HG03558 (cell line): ENCODE results near the gene NCK1.
A peak's percentile ranks its signal among the peaks of the same experiment; 100 is the strongest.
"Not testable (repeated sequence)": the region's sequence is repeated elsewhere in the genome, so short reads cannot be mapped to it uniquely, and the experiment has no call there.

ENCODE experiments used
- ATAC-seq: cut with Tn5 transposase; IDR thresholded peaks from one replicate; pipeline ENCODE4 v1.9.1; 2021; ENCODE audit warnings: moderate number of reproducible peaks; ENCODE audit not compliant: unreplicated experiment; ENCODE audit errors: extremely low read depth

NCK1 gene

DNA sequence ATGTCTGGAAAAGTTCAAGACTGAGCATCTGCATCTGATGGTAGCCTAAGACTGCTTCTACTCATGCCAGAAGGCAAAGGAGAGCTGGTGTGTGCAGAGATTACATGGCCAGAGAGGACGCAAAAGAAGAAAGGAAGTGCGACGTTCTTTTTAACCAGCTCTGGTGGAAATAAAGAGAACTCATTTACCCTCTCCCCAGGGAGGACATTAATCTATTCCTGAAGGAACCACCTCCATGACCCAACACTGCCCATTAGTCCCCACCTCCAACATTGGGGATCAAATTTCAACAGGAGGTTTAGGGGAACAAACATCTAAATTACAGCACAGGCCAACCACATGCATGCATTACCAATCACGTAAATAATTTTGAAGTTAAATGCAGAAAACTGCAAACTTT, 1.5 kb upstream of the NCK1 start:
- no peak for ATAC-seq

DNA sequence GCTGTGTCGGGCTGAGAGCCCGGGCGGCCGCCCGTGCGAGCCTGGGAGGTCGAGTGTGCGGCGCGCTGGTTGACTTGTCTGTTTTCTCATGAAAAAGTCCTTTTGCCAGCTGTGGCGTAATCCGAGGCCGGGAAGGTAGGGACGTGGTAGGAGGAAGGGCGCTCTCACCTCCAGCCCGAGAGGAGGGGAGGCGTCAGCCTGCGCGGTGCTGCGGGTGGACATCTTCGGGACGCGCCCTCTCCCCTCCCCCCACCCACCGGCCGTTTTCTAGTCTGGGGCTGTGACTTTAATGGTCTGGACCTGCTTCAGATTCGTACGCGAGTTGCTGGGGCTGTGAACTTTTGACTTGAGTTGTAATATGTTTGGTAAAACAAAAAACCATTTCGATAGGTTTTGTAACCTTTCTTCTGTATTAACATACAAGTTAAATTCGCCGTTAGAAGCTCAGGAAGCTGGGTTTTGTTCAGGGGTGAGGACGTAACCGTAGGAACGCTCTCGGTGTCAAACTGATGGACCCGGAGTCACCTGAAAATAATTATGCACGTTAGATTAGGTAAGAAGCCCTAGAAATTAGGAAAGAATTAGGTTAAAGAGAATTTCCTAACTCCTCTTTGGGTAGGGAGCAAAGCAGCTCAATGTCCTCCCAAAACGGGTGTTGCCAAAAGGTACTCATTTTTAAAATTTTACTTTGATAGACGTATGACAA, 762 bp downstream of the NCK1 start:
- ATAC-seq = peak; percentile 3

DNA sequence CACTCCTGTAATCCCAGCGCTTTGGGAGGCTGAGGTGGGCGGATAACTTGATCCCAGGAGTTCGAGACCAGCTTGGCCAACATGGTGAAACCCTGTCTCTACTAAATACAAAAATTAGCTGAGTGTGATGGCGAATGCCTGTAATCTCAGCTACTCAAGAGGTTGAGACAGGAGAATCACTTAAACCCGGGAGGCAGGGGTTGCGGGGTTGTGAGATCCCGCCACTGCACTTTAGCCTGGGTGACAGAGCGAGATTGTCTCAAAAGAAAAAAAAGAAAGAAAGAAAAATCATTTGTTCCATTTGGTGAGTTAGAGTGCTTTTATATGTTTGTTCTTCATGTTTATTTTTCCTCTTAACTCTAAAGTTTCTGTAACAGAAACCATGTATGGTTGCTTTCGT, 7.3 kb downstream of the NCK1 start:
- ATAC-seq = no peak

DNA sequence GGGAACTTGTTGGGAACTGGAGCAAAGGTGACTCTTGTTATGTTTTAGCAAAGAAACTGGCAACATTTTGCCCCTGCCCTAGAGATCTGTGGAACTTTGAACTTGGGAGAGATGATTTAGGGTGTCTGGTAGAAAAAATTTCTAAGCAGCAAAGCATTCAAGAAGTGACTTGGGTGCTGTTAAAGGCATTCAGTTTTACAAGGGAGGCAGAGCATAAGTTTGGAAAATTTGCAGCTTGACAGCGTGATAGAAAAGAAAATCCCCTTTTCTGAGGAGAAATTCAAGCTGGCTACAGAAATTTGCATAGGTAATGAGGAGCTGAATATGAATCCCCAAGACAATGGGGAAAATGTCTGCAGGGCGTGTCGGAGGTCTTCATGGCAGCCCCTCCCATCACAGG, 10.2 kb downstream of the NCK1 start:
- ATAC-seq = not testable (repeated sequence)

DNA sequence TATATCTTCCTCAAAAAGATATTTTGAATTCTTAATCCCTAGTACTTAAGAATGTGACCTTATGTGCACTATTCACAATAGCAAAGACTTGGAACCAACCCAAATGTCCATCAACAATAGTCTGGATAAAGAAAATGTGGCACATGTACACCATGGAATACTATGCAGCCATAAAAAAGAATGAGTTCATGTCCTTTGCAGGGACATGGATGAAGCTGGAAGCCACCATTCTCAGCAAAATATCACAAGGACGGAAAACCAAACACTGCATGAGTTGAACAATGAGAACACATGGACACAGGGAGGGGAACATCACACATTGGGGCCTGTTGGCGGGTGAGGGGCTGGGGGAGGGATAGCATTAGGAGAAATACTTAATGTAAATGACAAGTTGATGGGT, 17.5 kb downstream of the NCK1 start:
- not testable (repeated sequence) for ATAC-seq

DNA sequence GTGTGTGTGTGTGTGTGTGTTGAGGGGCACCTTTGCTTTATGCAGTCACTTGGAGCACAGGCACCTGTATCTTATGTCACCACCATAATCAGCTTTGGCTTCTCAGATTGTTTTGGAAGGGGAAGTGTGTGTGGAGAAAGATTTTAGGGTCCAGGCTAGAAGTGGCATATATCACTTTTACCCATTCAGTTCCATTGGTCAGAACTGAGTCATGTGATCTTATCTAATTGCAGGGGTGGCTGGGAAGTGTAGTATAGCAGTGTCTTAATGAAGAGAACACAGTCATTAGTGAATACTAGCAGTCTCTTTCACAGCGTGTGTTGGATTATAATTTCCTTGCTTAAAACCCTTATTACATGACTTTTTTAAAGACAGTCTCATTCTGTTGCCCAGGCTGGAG, 20.6 kb downstream of the NCK1 start:
- no peak for ATAC-seq

DNA sequence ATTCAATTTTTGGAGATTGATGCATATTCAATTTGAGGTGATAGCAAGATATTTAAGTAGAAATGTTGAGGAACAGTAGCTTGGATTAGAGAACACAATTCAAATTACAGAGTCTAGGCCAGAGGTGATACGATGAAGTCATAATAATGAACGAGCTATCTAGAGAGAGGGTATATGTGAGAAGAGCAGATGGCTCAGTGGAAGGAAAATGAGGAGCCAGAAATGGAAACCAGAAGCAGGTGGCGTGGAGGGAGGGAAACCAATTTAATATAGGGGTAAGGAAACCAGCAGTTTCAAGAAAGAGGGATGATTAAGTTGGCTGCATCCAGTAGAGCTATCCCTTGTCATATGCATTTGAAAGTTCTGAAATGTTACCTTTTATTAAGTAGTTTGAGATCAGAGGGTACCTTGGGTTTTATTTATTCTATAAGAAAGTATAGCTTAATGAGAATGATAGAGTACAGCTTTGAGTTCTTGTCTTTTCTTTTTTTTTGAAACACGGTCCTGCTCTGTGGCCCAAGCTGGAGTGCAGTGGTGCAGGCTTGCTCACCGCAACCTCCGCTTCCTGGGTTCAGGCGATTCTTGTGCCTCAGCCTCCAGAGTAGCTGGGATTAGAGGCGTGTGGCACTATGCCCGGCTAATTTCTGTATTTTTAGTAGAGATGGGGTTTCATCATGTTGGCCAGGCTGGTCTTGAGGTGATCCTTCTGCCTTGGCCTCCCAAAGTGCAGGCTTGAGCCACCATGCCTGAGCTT, 22.1 kb downstream of the NCK1 start:
- no peak for ATAC-seq

DNA sequence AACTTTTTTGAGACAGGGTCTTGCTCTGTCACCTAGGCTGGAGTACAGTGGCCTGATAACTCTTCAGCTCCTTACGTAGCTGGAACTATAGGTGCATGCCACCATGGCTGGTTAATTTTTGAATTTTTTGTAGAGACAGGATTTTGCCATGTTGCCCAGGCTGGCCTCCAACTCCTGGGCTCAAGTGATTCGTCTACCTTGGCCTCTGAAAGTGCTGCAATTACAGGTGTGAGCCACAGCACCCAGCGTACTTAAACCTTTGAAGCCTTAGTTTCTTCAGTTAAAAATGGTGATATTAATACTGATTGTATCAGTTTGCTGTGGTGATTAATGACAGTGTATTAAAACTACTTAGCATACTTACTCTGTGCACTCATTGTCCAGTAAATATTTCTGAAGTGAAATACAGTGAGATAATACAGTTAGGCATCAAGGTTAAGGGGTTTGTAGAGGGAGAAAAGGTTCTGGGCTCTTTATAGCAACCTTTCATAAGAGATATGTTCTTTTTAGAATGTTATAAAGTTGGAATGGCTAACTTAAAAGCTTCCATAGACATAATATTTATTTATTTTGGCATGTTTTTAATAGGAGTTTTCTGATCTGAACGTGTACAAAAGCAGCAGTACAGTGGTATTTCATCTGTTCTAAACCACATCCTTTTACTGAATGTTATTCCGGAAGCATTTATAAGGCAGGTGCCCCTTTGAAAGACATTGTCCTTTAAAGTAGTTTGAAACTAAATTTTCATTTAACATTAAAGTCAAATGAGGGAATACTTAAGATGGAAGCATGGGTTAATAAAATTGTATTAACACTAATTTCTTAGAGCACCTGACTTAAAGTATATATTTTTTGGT, 23.6 kb downstream of the NCK1 start:
- ATAC-seq = no peak

DNA sequence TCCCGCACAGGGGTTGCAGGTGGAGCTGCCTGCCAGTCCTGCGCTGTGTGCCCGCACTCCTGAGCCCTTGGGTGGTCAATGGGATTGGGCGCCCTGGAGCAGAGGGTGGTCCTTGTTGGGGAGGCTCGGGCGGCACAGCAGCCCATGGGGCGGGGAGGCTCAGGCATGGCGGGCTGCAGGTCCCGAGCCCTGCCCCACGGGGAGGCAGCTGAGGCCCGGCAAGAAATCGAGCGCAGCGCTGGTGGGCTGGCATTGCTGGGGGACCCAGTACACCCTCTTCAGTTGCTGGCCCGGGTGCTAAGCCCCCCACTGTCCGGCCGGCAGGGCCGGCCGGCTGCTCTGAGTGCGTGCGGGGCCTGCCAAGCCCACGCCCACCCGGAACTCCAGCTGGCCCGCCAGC, 27.9 kb downstream of the NCK1 start:
- no peak for ATAC-seq

DNA sequence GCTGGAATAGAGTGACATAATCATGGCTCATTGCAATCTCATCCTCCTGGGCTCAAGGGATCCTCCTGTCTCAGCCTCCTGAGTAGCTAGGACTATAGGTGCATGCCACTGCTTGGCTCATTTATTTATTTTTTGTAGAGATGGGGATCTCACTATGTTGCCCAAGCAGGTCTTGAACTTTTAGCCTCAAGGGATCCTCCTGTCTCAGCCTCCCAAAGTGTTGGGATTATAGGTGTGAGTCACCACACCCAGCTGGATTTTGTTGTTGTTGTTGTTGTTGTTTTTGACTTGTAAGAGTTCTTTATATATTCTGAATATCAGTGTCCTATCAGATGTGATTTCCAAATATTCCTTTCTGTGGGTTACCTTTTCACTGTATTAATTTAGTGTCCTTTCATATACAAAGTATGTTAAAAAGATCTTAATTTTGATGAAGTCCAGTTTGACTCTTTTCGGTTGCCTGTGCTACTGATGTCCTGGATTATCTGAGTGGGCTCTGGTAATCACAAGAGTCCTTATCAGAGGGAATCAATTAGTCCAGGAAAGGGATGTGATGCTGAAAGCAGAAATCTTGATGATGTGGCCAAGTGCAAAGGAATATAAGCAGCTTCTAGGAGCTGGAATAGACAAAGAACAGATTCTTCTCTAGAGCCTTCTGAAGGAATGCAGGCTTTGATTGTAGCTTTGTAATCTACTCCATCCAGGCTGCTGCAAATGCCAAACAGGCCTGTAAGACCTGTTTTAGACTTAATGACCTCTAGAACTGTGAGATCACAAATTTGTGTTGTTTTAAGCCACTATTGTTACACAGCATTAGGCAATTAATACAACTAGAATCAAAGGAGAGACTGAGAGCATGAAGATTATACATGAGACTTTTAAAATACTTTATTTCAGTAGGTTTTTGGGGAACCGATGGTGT, 30.2 kb downstream of the NCK1 start:
- ATAC-seq = no peak

DNA sequence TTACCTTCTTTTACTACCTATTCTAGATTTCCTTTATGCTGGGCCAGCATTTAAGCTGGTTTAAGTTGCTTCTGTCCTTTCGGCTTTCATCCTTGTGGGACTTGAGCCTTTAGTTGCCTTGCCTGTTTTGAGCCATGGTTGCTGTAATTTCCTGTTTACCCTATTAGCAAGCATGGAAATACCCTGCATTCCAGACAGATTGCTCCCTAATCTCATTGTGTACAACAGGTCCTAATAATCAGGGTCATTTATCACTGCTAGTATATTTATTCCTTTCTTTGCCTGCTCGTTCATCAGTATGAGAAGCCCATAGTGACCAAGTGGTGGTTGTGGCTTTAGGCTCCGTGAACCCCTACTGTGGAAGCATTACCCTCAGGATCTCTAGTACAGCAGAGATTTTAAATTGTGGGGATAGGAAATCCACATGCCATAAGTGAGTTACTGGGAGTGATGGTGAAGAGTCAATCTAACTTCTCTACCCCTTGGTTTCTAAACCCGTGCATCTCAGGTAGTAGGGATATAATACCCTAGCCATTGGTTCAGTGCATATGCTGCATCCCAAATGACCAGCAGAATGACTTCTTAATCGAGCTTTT, 31.9 kb downstream of the NCK1 start:
- no peak for ATAC-seq

DNA sequence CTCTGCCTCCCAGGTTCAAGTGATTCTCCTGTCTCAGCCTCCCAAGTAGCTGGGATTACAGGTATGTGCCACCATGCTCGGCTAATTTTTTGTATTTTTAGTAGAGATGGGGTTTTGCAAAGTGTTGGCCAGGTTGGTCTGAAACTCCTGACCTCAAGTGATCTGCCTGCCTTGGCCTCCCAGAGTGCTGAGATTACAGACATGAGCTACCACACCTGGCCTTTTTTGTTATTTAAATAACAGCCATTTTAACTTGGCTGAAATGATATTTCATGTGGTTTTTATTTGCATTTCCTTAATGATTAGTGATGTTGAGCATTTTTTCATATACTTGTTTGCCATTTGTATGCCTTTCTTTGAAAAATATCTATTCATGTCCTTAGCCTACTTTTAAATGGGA, 35.2 kb downstream of the NCK1 start:
- ATAC-seq = not testable (repeated sequence)

DNA sequence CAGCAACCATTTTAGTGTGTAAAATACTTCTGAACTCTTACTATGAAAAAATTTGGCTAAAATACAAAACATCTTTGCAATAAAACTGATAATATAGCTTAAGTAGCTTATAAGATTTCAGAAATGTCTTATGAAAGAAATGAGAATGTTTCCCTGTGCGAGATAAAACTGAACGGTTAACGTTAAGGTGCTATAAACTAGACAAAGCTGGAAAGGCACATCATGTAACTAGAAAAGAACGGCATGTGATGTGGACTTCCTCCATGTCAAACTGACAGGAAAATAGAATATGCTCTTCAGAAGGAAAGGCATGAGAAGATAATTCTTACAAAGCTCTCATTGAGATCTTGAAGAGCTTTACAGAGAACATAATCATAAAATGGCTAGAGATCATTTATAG, 36.5 kb downstream of the NCK1 start:
- ATAC-seq = no peak

DNA sequence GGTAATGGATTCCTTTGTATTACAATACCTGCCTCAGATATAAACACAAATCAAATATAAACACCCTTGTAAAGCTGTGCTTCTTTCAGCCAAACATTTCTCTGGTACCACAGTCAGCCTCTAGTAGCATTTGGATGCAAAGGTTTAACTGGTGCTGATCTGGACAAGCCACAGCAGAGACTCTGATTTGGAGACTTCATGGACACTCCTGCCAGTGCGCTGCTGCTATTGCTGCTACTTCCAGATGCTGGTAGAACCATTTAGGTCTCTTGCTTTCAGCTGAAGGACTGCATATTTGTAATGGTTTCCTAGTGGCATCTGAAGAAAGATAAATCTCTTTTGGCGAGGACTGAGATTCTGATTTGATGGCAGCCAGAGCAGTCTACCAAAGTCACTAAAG, 36.9 kb downstream of the NCK1 start:
- ATAC-seq = no peak

DNA sequence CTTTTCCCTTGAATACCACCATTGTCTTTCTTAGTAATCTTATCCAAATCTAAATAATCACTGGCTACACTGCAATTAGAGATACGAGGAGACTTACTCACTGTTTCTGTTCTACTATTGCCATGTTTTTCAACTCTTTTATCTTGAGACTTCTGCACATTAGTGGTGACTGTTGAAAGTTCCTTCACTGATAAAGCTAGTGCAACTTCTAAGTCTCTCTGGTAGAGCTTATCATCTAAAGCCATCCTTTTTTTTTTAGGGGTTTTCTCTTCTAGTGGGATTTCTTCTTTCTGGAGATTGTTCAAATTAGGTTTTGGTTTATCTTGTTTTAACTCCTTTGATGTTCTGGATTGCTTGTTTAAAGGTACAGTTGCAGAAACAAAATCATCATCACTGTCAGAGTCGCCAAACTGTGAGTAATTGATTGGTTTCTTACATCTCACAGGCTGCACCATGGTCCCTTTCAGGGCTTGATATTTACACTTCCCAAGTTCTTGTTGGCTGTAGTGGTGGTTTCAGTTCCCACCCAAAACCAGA, 37.7 kb downstream of the NCK1 start:
- ATAC-seq = no peak

DNA sequence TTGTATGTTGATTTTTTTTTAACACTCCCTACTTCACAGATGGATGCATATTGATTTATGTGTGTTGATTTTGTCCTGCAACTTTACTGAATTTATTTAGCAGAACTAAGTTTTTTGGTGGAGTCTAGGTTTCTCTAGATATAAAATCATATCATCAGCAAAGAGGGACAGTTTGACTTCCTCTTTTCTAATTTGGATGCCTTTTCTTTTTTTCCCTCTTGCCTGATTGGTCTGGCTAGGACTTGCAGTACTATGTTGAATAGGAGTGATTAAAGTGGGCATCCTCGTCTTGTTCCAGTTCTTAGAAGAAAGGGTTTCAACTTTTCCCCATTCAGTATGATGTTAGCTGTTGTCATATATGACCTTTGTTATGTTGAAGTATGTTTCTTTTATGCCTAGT, 38.7 kb downstream of the NCK1 start:
- not testable (repeated sequence) for ATAC-seq

DNA sequence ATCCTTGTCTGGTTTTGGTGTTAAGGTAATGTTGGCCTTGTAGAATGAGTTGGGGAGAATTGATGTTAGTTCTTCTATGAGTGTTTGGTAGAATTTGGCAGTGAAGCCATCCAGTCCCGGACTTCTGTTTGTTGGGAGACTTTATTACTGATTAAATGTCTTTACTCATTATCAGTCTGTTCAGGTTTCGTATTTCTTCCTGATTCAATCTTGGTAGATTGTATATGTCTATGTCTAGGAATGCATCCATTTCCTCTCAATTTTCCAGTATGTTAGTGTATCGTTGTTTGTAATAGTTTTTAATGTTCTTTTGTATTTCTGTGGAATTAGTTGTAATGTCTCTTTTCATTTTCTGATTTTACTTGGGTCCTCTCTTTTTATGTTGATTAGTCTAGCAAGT, 39.4 kb downstream of the NCK1 start:
- ATAC-seq = no peak

DNA sequence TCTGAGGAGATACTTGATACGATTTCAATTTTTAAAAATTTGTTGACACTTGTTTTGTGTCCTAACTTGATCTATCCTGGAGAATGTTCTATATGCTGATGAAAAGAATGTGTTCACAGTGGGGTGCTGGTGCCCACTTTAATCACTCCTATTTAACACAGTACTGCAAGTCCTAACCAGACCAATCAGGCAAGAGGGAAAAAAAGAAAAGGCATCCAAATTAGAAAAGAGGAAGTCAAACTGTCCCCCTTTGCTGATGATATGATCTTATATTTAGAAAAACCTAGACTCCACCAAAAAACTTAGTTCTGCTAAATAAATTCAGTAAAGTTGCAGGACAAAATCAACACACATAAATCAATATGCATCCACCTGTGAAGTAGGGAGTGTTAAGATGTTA, 40.5 kb downstream of the NCK1 start:
- ATAC-seq = not testable (repeated sequence)

DNA sequence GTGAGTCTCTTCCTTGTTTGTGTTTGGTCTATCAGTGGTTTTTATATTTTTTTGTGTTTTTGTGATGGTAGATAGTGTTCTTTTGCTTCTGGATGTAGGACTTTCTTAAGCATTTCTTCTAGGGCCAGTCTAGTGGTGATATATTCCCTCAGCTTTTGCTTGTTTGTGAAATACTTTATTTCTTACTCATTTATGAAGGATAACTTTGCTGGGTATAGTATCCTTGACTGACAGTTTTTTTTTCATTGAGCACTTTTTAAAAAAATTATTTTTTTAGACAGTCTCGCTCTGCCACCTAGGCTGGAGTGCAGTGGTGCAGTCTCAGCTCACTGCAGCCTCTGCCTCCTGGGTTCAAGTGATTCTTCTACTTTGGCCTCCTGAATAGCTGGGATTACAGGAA, 41.9 kb downstream of the NCK1 start:
- no peak for ATAC-seq
